Measurements from ENCODE around the gene APLN. TPM values are rescaled to one million over a fixed set of nuclear protein-coding genes. Genes with fewer than 3 reads are reported as not detected.

The APLN gene
- total RNA-seq, 1 experiment from 2014 or later: not detected

DNA sequence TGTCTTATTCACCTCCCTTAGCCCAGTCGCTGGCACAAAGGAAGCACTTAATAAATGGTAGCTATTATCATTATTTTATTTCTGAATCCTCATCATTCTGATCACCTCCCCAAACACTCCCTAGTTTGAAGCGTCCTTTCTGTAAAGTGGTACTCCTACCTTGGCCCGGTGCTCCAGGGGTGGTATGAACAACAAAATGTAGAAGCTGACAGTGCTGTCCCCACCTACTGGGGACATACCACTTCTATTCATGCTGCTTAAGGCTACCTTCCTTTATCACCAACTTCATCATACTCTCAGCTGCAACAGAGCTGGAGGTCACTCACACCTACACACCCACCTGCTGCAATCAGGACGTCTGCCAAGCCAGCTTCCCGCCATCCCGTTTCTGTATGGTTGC is 40.8 kb upstream of the APLN start:
- intact Hi-C loops (cut with micrococcal nuclease): no loop called here
- no peaks in the 10 kb centered on the region for H3K36me3 Mint-ChIP-seq (ENCODE audit: insufficient read depth, unreplicated experiment)
- TF ChIP-seq, protein P1, sequence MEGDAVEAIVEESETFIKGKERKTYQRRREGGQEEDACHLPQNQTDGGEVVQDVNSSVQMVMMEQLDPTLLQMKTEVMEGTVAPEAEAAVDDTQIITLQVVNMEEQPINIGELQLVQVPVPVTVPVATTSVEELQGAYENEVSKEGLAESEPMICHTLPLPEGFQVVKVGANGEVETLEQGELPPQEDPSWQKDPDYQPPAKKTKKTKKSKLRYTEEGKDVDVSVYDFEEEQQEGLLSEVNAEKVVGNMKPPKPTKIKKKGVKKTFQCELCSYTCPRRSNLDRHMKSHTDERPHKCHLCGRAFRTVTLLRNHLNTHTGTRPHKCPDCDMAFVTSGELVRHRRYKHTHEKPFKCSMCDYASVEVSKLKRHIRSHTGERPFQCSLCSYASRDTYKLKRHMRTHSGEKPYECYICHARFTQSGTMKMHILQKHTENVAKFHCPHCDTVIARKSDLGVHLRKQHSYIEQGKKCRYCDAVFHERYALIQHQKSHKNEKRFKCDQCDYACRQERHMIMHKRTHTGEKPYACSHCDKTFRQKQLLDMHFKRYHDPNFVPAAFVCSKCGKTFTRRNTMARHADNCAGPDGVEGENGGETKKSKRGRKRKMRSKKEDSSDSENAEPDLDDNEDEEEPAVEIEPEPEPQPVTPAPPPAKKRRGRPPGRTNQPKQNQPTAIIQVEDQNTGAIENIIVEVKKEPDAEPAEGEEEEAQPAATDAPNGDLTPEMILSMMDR (IDR thresholded peaks at IDR 0.05; ENCODE audit: unreplicated experiment): no peak
- no peak for DNase-seq (ENCODE audit: unreplicated experiment)
- H3K4me3 Mint-ChIP-seq (ENCODE audit: unreplicated experiment): no peak overlapping the region
- no peak overlapping the region for H3K27ac Mint-ChIP-seq (ENCODE audit: low read depth, unreplicated experiment)
- BruUV-seq (replicated peaks): no TSS peak
- peaks cover 56% of the 10 kb centered on the region for H3K27me3 Mint-ChIP-seq (ENCODE audit: insufficient read depth, unreplicated experiment)
- POLR2A ChIA-PET: no interaction called here
- H3K9me3 Mint-ChIP-seq (ENCODE audit: unreplicated experiment): no peaks in the 10 kb centered on the region
- no peaks in the 10 kb centered on the region for H3K4me1 Mint-ChIP-seq (ENCODE audit: insufficient read depth, unreplicated experiment)
- CTCF ChIA-PET: interaction anchor here (0.6 kb wide), 1 partner anchor 16 kb away, joined by 3 read pairs; no protein-coding TSS in a partner anchor

DNA sequence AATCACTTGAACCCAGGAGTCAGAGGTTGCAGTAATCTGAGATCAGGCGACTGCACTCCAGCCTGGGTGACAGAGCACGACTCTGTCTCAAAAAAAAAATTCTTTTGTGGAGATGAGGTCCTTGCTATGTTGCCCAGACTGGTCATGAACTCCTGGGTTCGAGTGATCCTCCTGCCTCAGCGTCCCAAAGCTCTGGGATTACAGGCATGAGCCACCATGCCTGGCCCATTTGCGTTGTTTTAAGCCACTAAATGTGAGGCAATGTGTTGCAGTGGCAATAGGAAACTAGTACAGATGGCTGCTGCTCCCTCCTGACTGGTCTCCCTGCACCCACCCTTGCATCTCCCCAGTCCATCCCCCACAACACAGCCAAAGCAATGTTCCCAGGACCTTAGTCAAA is 40.0 kb upstream of the APLN start:
- TF ChIP-seq, protein P1 (IDR thresholded peaks at IDR 0.05; ENCODE audit: unreplicated experiment): no peak
- DNase-seq (ENCODE audit: unreplicated experiment): no peak
- ChIA-PET POLR2A (no interaction called here), CTCF (interaction anchor here (0.7 kb wide), 1 partner anchor 530 kb away, joined by 3 read pairs; no protein-coding TSS in a partner anchor)
- intact Hi-C loops (cut with micrococcal nuclease): no loop called here
- no TSS peak for BruUV-seq (replicated peaks)
- Mint-ChIP-seq H3K4me3 (ENCODE audit: unreplicated experiment) (no peak overlapping the region), H3K27me3 (ENCODE audit: insufficient read depth, unreplicated experiment) (peaks cover 53% of the 10 kb centered on the region), H3K36me3 (ENCODE audit: insufficient read depth, unreplicated experiment) (no peaks in the 10 kb centered on the region), H3K27ac (ENCODE audit: low read depth, unreplicated experiment) (no peak overlapping the region), H3K4me1 (ENCODE audit: insufficient read depth, unreplicated experiment) (no peaks in the 10 kb centered on the region), H3K9me3 (ENCODE audit: unreplicated experiment) (no peaks in the 10 kb centered on the region)

DNA sequence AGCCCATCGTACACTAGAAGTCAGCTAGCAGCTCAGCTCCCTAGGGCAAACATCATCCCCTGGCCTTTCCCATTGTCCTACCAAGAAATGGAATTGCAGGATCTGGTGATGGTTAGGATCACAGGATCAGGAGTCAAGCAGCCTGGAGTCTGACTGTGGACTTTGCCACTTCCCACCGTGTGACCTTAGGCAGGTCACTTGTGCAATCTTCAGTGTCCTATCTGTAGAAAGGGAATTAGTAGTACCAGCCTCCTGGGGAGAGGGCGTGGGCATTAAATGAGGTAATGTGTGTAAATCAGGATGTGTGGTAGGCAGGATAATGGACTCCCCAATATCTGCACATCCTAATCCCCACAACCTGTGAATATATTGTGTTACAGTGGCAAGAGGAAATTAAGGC is 38.6 kb upstream of the APLN start:
- no TSS peak for BruUV-seq (replicated peaks)
- Mint-ChIP-seq H3K27ac (ENCODE audit: low read depth, unreplicated experiment) (no peak overlapping the region), H3K9me3 (ENCODE audit: unreplicated experiment) (no peaks in the 10 kb centered on the region), H3K27me3 (ENCODE audit: insufficient read depth, unreplicated experiment) (peaks cover 47% of the 10 kb centered on the region), H3K36me3 (ENCODE audit: insufficient read depth, unreplicated experiment) (no peaks in the 10 kb centered on the region), H3K4me1 (ENCODE audit: insufficient read depth, unreplicated experiment) (no peaks in the 10 kb centered on the region), H3K4me3 (ENCODE audit: unreplicated experiment) (no peak overlapping the region)
- ChIA-PET CTCF (no interaction called here), POLR2A (no interaction called here)
- DNase-seq (ENCODE audit: unreplicated experiment): no peak
- intact Hi-C loops (cut with micrococcal nuclease): no loop called here
- TF ChIP-seq, protein P1 (IDR thresholded peaks at IDR 0.05; ENCODE audit: unreplicated experiment): no peak

DNA sequence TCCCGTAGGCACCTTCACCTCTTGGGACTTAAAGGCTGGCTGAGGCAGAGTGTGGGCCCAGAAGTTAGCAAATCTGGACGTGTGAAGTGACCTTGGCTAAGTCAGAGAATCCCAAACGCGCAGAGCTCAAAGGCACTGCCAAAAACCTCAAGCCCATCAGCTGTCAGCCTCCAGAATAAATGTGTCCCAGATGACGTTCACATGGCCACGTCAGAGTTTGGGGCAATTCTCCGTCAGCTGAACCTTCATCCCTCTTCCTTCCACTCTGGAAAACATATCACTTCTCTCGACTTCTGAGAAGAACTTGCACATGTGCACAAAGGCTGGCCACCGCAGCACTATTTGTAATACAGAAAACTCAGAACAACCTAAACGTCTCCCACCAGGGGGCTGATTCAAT is 35.7 kb upstream of the APLN start:
- DNase-seq (ENCODE audit: unreplicated experiment): no peak
- H3K9me3 Mint-ChIP-seq (ENCODE audit: unreplicated experiment): no peaks in the 10 kb centered on the region
- H3K27ac Mint-ChIP-seq (ENCODE audit: low read depth, unreplicated experiment): no peak overlapping the region
- no peaks in the 10 kb centered on the region for H3K36me3 Mint-ChIP-seq (ENCODE audit: insufficient read depth, unreplicated experiment)
- ChIA-PET POLR2A (no interaction called here), CTCF (interaction anchor here (0.6 to 0.7 kb wide), 2 partner anchors 72 to 150 kb away, joined by 3 read pairs; no protein-coding TSS in a partner anchor)
- H3K4me1 Mint-ChIP-seq (ENCODE audit: insufficient read depth, unreplicated experiment): no peaks in the 10 kb centered on the region
- no peak overlapping the region for H3K4me3 Mint-ChIP-seq (ENCODE audit: unreplicated experiment)
- H3K27me3 Mint-ChIP-seq (ENCODE audit: insufficient read depth, unreplicated experiment): peaks cover 21% of the 10 kb centered on the region
- intact Hi-C loops (cut with micrococcal nuclease): no loop called here
- TF ChIP-seq, protein P1 (IDR thresholded peaks at IDR 0.05; ENCODE audit: unreplicated experiment): no peak
- BruUV-seq (replicated peaks): no TSS peak
